ENCODE data around the gene RASL10A.

DNA sequence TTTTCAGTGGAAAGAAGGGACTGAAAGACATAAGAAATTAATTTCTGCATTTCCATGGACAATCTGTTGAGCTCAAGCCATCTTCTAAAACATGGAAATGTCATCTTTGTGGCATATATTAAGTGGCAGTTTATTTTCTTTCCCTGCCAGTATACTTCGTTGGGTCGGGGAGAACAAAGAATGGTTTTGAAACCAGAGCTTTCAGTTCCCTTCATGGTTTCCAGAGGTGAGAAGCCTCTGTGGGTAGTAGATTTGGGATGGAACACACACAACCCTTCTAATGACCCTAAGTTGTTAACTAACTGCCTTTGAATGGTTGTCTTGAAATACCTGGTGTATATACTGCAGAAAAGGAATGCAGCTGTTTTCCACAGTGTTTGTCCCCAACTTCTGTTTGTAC lies 26.7 kb downstream of the RASL10A start:
- TF ChIP-seq, protein P1, sequence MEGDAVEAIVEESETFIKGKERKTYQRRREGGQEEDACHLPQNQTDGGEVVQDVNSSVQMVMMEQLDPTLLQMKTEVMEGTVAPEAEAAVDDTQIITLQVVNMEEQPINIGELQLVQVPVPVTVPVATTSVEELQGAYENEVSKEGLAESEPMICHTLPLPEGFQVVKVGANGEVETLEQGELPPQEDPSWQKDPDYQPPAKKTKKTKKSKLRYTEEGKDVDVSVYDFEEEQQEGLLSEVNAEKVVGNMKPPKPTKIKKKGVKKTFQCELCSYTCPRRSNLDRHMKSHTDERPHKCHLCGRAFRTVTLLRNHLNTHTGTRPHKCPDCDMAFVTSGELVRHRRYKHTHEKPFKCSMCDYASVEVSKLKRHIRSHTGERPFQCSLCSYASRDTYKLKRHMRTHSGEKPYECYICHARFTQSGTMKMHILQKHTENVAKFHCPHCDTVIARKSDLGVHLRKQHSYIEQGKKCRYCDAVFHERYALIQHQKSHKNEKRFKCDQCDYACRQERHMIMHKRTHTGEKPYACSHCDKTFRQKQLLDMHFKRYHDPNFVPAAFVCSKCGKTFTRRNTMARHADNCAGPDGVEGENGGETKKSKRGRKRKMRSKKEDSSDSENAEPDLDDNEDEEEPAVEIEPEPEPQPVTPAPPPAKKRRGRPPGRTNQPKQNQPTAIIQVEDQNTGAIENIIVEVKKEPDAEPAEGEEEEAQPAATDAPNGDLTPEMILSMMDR (conservative IDR thresholded peaks at IDR 0.05 in 1 of 2, IDR thresholded peaks at IDR 0.05 in 1 of 2; ENCODE audit: extremely low read depth in 1 of 2, insufficient read depth in 1 of 2, low read depth in 1 of 2, low read length in 2 of 2): no peak
- TF ChIP-seq EZH2 (IDR thresholded peaks at IDR 0.05; ENCODE audit: borderline replicate concordance, low read length): no peak

All from mammary epithelial cell (primary cell).